ENCODE measurements around the gene SPSB1.

DNA sequence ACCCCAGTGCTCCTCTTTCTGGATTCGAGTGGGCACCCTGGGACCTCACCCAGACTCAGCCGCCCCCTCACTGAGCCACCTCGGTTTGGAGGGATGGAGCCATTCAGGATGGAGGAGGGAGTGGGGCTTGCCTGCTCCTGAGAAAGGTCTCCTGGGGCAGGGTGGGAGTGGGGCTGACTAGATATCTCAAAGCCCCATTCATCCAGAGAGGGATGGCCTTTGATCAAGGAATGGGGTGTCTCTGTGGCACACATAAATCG lies 10.1 kb upstream of the SPSB1 start:
- TF ChIP-seq CTCF (IDR thresholded peaks at IDR 0.05), result no peak
- TF ChIP-seq POLR2A (IDR thresholded peaks at IDR 0.05), result no peak

Data from Peyer's patch (tissue), 4 donors.